GM12878 (cell line): ENCODE measurements around the gene CCDC187. TPM values are rescaled to one million over a fixed set of nuclear protein-coding genes. Genes with fewer than 3 reads are reported as not detected.

Source experiments
- ATAC-seq: fragments of 200-7000 bp; cut with Tn5 transposase; 3 replicates; pipeline ENCODE4 v1.9.1; 2020; ENCODE audit warnings: mild to moderate bottlenecking, moderate library complexity
- BruUV-seq: library from RNA; stranded (reverse); fragments of 400-500 nt; replicated peaks from 2 replicates; lab custom pipeline; 2021; lab: Mats Ljungman, UMichigan
- CTCF ChIA-PET: fragments of 300-600 bp; sonication (Branson Sonifier 250); formaldehyde crosslinking; extraction: SDS; loops from one replicate; lab custom pipeline; 2021; ENCODE audit warnings: inconsistent platforms; lab: Yijun Ruan, JAX
- POLR2A ChIA-PET: fragments of 350-600 bp; formaldehyde crosslinking; extraction: SDS; loops from one replicate; lab custom pipeline; 2021; ENCODE audit warnings: inconsistent platforms; lab: Charles Lee
- RAD21 ChIA-PET: fragments of 300-600 bp; sonication (Branson Sonifier 250); formaldehyde crosslinking; loops from one replicate; lab custom pipeline; 2023; ENCODE audit warnings: antibody characterized with exemption; ENCODE audit not compliant: unreplicated experiment; lab: Charles Lee
- SMC1A ChIA-PET: fragments of 300-600 bp; sonication (Branson Sonifier 250); formaldehyde crosslinking; loops from one replicate; lab custom pipeline; 2023; ENCODE audit not compliant: unreplicated experiment, uncharacterized antibody; lab: Charles Lee
- DNase-seq: peaks from one replicate; pipeline ENCODE4 v3.0.0-alpha.2; 2011; ENCODE audit warnings: low read depth, low spot score
- FAIRE-seq: peaks from 3 replicates; lab custom pipeline; 2011; peaks lifted over from hg19 to GRCh38; lab: Jason Lieb, UNC
- H2AFZ ChIP-seq: 2 replicates; pipeline ENCODE4 v1.6.0; 2011; ENCODE audit warnings: low read depth, low read length, control low read depth; ENCODE audit not compliant: control insufficient read depth
- H3K27ac ChIP-seq: 2 replicates; pipeline ENCODE4 v1.5.1; 2011; ENCODE audit warnings: control low read depth; ENCODE audit not compliant: control insufficient read depth, insufficient read depth
- H3K27me3 ChIP-seq, 2 experiments: replicated peaks in 1 of 2; 2 replicates each; pipeline versions ENCODE4 v1.6.0 to v1.6.1; 2011; ENCODE audit warnings: low read length in 1 of 2; ENCODE audit not compliant: control insufficient read depth in 2 of 2, insufficient read depth in 2 of 2
- H3K36me3 ChIP-seq, 2 experiments: 2 replicates each; pipeline ENCODE4 v1.5.1; 2011; ENCODE audit warnings: low read length in 1 of 2; ENCODE audit not compliant: control insufficient read depth in 2 of 2, insufficient read depth in 2 of 2
- H3K4me1 ChIP-seq: 2 replicates; pipeline ENCODE4 v1.6.1; 2011; ENCODE audit warnings: mild to moderate bottlenecking, low read length, moderate library complexity, mixed read lengths; ENCODE audit not compliant: control insufficient read depth, insufficient read depth
- H3K4me2 ChIP-seq: 2 replicates; pipeline ENCODE4 v1.6.0; 2011; ENCODE audit warnings: control low read depth; ENCODE audit not compliant: control insufficient read depth, insufficient read depth
- H3K4me3 ChIP-seq: fragments of 200-600 bp; sonication (generic); 2 replicates; pipeline ENCODE4 v1.5.1; 2016
- H3K79me2 ChIP-seq: 2 replicates; pipeline ENCODE4 v1.6.0; 2011; ENCODE audit warnings: low read length; ENCODE audit not compliant: control insufficient read depth, insufficient read depth
- H3K9ac ChIP-seq: 2 replicates; pipeline ENCODE4 v1.8.0; 2011; ENCODE audit warnings: low read length, control low read depth, mixed read lengths; ENCODE audit not compliant: control insufficient read depth, insufficient read depth
- H3K9me3 ChIP-seq: replicated peaks from 3 replicates; pipeline ENCODE4 v1.5.1; 2011; ENCODE audit warnings: mild to moderate bottlenecking, low read length; ENCODE audit not compliant: control insufficient read depth, insufficient read depth
- H4K20me1 ChIP-seq: 2 replicates; pipeline ENCODE4 v1.6.0; 2011; ENCODE audit not compliant: control insufficient read depth, insufficient read depth
- CEBPB ChIP-seq, 2 experiments: fragments of 150-350 bp in 1 of 2; IDR thresholded peaks; 2 replicates each; pipeline ENCODE4 v1.6.1; 2012 to 2014; ENCODE audit warnings: low read depth in 2 of 2, low read length in 2 of 2, borderline replicate concordance in 1 of 2, inconsistent platforms in 1 of 2
- HCFC1 ChIP-seq: fragments of 150-350 bp; IDR thresholded peaks from 2 replicates; pipeline ENCODE4 v1.6.1; 2014; ENCODE audit warnings: low read length
- IRF4 ChIP-seq: IDR thresholded peaks from 2 replicates; pipeline ENCODE4 v1.6.1; 2011; ENCODE audit warnings: low read depth, low read length
- PAX5 ChIP-seq: IDR thresholded peaks from 2 replicates; pipeline ENCODE4 v1.6.1; 2011; ENCODE audit warnings: low read depth, low read length, borderline replicate concordance
- PML ChIP-seq: IDR thresholded peaks from 2 replicates; pipeline ENCODE4 v1.6.1; 2012; ENCODE audit warnings: low read length, inconsistent platforms
- SMAD5 ChIP-seq: IDR thresholded peaks from 2 replicates; pipeline ENCODE4 v1.6.1; 2016; ENCODE audit warnings: antibody characterized with exemption, low read depth
- TAF1 ChIP-seq: IDR thresholded peaks from 2 replicates; pipeline ENCODE4 v1.6.1; 2011; ENCODE audit warnings: mild to moderate bottlenecking, low read depth, low read length, borderline replicate concordance
- WRNIP1 ChIP-seq: IDR thresholded peaks from 2 replicates; pipeline ENCODE4 v1.6.1; 2011; ENCODE audit warnings: low read depth, low read length, improper control_type of control experiment, borderline replicate concordance
- ZNF24 ChIP-seq: fragments of 450-650 bp; IDR thresholded peaks from 2 replicates; pipeline ENCODE4 v1.6.1; 2017; ENCODE audit warnings: antibody characterized with exemption, mild to moderate bottlenecking
- WGBS: methylation state at CpG from one replicate; pipeline ENCODE4 v1.1.6; 2016; ENCODE audit warnings: low lambda C conversion rate; ENCODE audit not compliant: insufficient replicate concordance, insufficient coverage; ENCODE audit errors: missing lambda C conversion rate; 5-methylcytosine and 5-hydroxymethylcytosine counted together
- in situ Hi-C: fragments of 300-500 bp; cut with MboI; formaldehyde crosslinking; loops from 9 replicates; pipeline ENCODE4 v1.14.3; 2018; ENCODE audit warnings: mixed read lengths
- intact Hi-C: fragments of 100-400 bp; cut with micrococcal nuclease; formaldehyde crosslinking; loops from one replicate; pipeline ENCODE4 v1.14.2; 2022; ENCODE audit not compliant: unreplicated experiment
- polyA plus RNA-seq, 11 experiments: library from polyadenylated mRNA; depleted of rRNA in 4 of 11; unstranded in 6 of 11; stranded (reverse) in 5 of 11; fragments of >200 nt; fragmentation: Nextera tagmentation in 4 of 11; fragmentation: Illumina TruSeq in 1 of 11; extraction: Ambion mirVana in 4 of 11; extraction: Trizol in 1 of 11; gene quantifications; 1 replicate in 1 of 11; 2 replicates in 10 of 11; pipeline versions ENCODE4 v1.2.1 to v1.2.3, GENCODE V29; 2011 to 2016; ENCODE audit warnings: inconsistent platforms in 2 of 11, missing spikeins in 2 of 11, low read depth in 1 of 11
- total RNA-seq, 4 experiments: library from RNA; depleted of rRNA in 3 of 4; stranded (reverse); fragments of >200 nt in 3 of 4; fragmentation: Illumina TruSeq in 1 of 4; extraction: Trizol in 1 of 4; gene quantifications; 2 replicates each; pipeline versions ENCODE4 v1.2.1 to v1.2.3, GENCODE V29; 2013 to 2021

Gene CCDC187
- total and polyA plus RNA-seq, 10 of the 15 experiments (the other 5 are each of a cell fraction or from before 2014, with no cell fraction given): 0.04 to 0.23 (median 0.04) TPM; not detected in 7

DNA sequence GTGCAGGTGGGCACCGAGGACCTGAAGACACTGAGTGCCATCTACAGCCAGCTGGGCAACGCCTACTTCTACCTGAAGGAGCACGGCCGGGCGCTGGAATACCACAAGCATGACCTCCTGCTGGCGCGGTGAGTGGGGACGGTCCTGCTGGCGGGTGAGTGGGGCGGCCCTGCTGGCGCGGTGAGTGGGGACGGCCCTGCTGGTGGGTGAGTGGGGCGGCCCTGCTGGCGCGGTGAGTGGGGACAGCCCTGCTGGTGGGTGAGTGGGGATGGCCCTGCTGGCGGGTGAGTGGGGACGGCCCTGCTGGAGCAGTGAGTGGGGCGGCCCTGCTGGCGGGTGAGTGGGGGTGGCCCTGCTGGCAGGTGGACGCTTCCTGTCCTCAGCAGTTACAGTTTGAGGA lies 30.6 kb upstream of the CCDC187 start:
- no peaks in the 10 kb centered on the region for H3K36me3 ChIP-seq
- H3K79me2 ChIP-seq: no peaks in the 10 kb centered on the region
- H3K4me1 ChIP-seq: no peaks in the 10 kb centered on the region
- no peak overlapping the region for H3K4me3 ChIP-seq
- POLR2A ChIA-PET: no interaction called here
- no peak overlapping the region for H3K9ac ChIP-seq
- CTCF ChIA-PET: no interaction called here
- intact Hi-C loops (no loop called here), in situ Hi-C loops (no loop called here)
- FAIRE-seq (no peak), ATAC-seq (no peak), DNase-seq (no peak)
- H3K9me3 ChIP-seq: no peaks in the 10 kb centered on the region
- H3K4me2 ChIP-seq: no peak overlapping the region
- SMC1A ChIA-PET: no interaction called here
- no peak for TF ChIP-seq PML
- no peak for TF ChIP-seq IRF4
- TF ChIP-seq PAX5: no peak
- no TSS peak for BruUV-seq
- no peak overlapping the region for H2AFZ ChIP-seq
- 67% methylated on average over 15 of the region's 21 CpGs for WGBS
- H4K20me1 ChIP-seq: no peaks in the 10 kb centered on the region
- RAD21 ChIA-PET: no interaction called here
- H3K27ac ChIP-seq: no peak overlapping the region
- H3K27me3 ChIP-seq: no peaks in the 10 kb centered on the region; a peak in 1 of 4 replicates

DNA sequence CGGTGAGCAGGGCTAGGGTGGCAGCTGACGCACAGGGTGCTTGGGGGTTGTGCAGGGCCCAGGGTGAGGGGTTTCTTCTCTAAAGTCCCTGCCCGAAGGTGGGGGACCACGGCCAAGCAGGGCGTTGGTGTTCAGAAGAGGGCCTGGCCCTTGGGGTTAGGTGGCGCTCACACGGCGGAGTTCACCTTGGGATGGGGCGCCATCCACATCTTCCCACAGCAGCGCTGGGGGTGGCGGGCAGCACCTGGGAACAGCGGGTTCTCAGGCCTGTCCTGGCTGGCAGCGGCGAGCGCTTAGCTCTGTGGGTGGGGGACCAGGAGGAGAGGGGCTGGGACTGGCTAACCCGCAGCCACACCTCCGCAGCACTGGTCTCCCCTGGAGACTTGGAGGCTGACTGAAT lies 29.6 kb upstream of the CCDC187 start:
- SMC1A ChIA-PET: no interaction called here
- in situ Hi-C loops (no loop called here), intact Hi-C loops (no loop called here)
- no peaks in the 10 kb centered on the region for H3K36me3 ChIP-seq
- no peak for TF ChIP-seq SMAD5
- TF ChIP-seq ZNF24: no peak
- TF ChIP-seq HCFC1: no peak
- no peak for TF ChIP-seq CEBPB (IDR thresholded peaks at IDR 0.05; ENCODE audit: borderline replicate concordance in 1 of 2, low read depth in 2 of 2, low read length in 2 of 2)
- no peak for TF ChIP-seq TAF1
- TF ChIP-seq WRNIP1: no peak
- peaks cover 0 to 2% of the 10 kb centered on the region in 2 experiments; a peak in 3 of 4 replicates for H3K27me3 ChIP-seq
- DNase-seq (no peak), ATAC-seq (no peak), FAIRE-seq (no peak)
- no TSS peak for BruUV-seq
- H3K9me3 ChIP-seq: no peaks in the 10 kb centered on the region
- RAD21 ChIA-PET: no interaction called here
- no peak overlapping the region for H3K4me3 ChIP-seq
- no peaks in the 10 kb centered on the region for H3K4me1 ChIP-seq
- no peak overlapping the region for H3K27ac ChIP-seq
- POLR2A ChIA-PET: no interaction called here
- H3K4me2 ChIP-seq: no peak overlapping the region
- CTCF ChIA-PET: no interaction called here
- no peaks in the 10 kb centered on the region for H3K79me2 ChIP-seq
- H2AFZ ChIP-seq: no peak overlapping the region
- H4K20me1 ChIP-seq: no peaks in the 10 kb centered on the region
- no peak overlapping the region for H3K9ac ChIP-seq
- WGBS: 52% methylated on average over 17 of the region's 17 CpGs
